MV-4-11 (cell line): ENCODE results near the gene JADE2.
"Not testable (repeated sequence)": the region's sequence is repeated elsewhere in the genome, so short reads cannot be mapped to it uniquely, and the experiment has no call there.

Source experiments
- DNase-seq: peaks from one replicate; lab custom pipeline; 2025; lab: John Stamatoyannopoulos, UW

Gene JADE2

DNA sequence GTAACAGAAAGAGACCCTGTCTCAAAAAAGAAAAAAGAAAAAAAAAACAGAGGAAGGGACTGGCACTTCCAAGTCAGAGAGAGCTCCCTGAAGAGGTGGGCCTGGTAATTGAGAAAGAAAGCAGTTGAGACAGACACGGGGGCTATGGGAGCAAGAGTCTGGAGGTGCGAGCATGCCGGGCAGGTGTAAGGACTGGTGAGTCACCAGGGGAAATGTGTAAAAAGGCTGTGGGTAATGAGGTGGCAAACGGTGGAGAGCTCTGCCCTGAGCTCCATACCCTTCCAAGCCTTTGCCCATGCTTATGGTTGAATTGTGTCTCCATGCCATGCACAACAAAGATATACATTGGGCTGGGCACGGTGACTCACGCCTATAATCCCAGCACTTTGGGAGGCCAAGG lies 18.0 kb upstream of the JADE2 start:
- DNase-seq, result no peak

DNA sequence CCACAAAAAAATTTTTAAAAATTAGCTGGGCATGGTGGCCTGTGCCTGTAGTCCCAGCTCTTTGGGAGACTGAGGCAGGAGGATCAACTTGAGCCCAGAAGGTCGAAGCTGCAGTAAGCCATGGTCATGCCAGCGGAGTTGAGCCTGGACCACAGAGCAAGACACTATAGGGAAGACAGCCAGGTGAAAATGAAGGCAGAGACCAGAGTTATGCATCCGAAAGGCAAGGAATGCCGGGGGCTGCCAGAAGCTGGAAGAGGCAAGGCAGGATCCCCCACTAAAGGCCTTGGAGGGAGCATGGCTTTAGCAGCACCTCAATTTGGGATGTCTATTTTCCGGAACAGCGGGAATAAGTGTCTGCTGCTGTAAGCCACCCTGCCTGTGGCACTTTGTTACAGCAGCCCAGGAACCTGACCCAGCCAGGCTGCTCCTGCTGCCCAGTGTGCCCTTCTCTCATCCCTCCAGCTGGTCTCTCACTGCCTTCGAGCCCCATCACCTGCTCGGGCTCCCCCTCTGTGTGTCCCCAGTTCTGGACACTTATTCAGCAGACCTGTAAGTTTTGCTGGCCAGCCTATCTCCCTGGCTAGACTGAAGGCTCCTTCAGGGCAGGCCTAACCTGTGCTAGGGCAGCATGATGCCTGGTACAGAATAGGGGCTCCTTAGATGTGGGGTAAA lies 16.8 kb upstream of the JADE2 start:
- DNase-seq, result no peak

DNA sequence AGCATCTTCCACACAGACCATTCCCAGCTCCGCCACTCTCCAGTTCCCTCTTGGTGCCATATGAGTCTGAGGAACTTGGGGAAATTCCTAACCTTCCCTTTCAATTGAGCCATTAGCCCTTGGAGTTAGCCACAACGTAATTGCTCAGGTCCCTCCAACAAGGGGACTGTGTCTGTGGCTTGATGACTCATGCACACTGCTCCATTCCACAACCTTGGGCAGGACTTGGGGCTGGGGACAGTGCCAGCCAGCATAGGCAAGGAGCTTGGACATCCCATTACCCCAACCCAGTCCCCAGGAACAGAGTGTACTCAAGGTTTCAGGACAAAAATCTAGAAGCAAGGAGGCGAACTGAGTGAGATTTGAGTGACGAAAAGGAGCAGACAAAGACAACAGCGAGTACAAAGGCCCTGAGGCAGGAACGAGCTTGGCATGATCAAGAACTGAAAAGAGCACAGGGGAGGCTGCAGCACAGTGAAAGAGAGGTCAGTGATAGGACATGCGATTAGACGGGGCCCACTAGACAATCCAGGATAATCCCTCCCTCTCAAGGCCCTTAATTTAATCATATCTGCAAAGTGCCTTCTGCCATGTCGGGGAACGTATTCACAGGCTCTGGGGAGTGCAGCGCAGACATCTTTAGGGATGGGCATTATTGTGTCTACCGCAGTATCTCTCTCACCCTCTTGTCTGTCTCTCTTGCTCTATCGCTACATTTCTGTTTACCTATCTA lies 16.0 kb upstream of the JADE2 start:
- peak; percentile 46 for DNase-seq

DNA sequence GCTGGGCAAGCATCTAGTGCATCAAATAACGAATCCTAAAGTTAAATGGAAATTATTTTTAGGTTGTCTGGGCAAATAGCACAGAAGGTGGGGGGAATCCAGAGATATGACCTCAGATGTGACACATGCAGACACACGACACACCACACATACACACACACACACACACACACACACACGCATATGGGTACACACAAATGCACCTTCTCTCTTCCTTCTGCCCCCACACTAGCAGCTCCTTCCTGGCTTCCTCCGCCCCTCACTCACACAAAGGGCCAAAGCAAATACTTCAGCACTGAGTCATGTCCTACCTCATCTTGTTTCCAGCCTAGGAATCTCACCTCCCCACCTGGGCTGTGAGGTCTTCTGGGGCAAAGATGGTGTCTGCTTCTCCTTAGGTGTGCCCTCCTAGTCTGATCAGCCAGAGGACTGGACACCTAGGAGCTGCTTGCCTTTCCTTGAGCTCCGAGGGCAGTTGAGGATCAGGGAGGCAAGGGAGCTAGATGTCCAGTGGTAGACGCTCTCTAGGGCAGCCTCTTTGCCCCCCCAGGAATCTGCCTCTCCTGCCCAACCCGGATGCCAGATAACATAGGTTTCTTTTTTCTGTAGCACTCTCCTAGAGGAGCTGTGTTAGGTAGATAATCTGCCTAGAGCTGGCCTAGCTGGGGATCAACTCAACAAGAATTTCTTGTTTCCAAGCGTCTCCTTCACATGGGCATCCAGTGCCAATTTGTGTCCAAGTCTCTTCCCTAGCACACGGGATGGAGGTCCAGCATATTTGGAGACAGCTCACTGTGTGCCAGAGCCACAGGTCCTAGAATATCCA lies 14.3 kb upstream of the JADE2 start:
- DNase-seq, result no peak

DNA sequence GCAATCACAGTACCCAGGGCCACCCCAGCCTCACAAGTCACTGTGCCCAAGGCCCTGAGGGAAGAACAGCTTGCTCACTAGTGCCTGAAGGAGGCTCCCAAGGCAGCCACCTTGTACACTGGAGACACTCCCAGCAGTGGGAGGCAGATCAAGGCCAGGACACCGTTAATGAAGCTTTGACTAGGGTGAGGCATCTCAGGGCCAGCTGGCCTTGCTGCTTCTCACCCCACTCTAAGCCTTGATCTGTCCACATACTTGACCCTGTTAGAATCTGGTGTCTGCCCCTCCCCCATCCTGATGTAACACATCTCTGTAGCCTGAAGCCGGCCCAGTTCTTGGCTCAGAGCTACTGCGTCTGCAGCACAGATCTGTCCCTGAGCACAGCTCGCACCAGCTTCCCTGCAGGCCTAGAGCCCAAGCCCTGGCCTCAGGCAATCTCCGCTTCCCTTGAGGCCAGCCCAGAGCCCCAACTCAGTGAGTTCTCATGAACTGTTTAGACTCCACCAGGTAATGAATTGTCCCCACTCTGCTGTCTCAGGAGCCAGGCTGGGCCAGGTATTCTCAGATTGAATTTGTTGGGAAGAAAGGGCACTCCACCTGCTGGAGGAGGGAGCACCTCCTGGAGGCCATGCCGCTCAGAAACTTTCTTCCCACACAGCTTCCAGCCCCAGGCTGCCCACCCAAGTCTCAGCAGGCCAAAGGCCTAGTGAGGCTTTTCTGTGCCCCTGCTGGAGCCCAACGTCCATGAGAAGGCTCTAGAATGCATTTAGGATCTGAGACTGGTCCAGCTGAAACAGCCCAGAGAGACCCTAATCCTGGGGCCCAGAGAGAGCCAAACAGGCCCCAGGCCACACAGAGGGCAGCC lies 13.4 kb upstream of the JADE2 start:
- no peak for DNase-seq

DNA sequence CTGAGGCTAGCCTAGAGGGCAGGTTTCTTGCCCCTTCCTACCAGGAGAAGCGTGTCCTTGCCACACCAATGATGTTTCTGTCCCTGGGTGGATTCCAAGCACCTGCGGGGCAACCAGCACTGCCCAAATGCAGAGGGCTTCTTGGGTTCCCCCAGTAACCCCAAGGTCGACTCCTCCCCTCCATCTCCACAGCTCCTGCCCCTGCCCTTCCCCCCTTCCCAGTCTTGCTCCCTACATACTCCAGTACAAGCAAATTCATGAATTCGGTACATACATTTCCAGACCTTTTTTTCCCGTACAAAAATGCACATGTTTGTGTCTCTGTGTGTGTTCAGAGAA lies 12.8 kb upstream of the JADE2 start:
- no peak for DNase-seq

DNA sequence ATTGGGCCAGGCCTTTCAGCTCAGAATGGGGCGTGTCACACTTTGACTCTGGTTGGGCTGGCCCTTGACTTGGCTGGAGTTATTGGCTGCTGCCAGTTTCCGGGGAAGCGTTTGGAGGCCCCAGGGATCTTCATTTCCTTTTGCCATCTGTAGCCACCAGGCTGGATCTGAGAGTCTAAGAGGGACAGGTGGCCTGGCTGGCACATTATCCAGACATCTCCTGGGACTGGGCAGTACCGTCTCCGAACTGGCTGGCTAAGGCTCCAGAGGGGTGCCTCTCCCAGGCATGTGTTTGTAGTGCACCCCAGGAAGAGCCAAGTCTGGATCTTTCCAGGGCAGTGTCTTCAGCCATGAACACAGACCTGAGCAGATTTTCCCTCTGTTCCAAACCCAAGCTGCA lies 9.7 kb upstream of the JADE2 start:
- DNase-seq, result no peak

DNA sequence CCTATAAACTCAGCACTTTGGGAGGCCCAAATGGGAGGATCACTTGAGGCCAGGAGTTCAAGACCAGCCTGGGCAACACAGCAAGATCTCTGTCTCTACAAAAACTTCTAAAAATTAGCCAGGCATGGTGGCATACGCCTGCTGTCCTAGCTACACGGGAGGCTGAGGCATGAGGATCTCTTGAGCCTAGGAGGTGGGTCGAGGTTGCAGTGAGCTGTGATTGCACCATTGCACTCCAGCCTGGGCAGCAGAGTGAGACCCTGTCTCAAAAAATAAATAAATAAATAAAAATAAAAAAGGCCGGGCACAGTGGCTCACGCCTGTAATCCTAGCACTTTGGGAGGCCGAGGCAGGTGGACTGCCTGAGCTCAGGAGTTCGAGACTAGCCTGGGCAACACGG lies 8.5 kb upstream of the JADE2 start:
- DNase-seq, result not testable (repeated sequence)

DNA sequence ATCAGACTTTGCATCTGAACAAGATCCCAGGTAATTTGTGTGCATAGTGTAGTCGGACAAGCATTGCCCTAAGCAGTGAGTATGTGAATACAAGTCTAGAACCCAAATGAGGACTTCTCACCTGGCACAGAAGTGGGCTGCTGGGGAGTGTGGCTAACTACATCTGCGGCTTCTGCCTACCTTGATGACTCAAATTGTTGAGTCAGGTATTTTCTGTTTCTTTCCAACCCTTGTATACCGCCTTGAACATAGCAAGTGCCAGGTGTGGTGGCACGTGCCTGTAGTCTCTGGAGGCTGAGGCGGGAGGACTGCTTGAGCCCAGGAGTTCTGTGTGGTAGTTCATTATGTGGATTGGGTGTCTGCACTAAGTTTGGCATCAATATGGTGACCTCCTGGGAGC lies 7.9 kb upstream of the JADE2 start:
- no peak for DNase-seq

DNA sequence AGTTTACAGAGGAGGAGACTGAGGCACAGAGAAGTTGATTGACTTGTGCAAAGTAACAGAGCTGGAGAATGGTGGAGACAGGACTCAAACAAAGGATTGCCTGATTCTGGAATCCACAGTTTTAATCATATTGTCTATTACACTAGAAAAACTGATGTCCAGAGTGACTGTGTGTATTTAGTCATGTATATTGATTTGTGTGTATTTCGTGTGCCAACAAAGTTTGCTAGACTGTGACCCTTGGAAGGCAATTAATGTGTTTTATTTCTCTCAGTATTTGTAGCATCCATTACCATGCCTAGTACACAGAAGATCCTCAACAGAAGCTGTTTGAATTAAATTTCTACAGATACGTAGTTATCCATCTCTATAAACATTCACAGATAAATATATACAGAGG lies 5.5 kb upstream of the JADE2 start:
- DNase-seq, result no peak

DNA sequence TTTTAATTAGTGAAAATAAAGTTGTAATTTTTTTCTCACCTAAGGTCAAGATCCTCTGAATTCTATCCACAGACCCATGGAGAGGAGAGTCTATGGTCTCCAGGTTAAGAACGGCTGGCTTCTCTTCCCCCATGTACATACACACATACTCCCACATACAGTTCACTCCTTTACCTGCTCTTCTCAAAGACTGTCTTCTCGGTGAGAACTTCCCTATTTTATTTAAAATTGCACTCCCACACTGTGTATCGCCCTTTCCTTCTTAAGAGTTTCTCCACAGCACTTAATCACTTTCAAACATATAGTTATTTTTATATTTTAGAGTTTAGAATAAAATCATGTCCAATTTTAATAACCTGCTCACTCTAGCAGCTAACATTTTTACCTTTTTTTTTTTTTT lies 3.6 kb upstream of the JADE2 start:
- DNase-seq, result peak; percentile 35

DNA sequence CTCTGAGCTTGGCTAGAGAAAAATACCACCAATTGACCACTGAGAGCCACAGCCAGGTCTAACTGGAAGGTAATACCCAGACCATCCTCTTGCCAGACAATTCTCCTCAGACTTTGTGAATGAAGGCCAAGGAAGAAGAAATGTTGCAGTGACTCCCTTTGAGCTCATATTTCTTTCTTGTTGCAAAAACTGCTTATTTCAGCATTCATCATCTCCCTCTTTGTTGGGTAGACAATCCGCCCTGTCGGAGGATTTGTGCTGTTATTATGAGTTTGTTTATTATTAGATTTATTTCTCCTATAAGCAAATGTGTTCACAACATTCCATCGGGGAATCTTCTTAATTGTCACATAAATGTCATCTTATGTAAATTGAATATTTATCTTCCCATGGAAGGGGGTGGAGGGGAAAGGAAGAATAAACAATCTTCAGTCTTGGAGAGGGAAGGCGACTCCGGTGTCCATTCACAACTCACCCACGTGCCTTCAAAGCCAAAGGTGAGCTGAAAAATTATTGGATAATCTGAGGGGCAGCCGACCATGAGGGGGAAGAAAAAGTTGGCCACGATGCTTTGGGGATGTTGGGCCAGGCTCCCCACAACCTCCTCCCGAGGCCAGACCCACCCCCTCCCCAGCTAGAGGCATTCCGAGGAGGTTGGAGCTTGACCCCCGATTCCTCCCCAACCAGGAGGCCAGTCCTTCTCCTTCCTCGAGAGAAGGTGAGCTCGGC lies 1.8 kb upstream of the JADE2 start:
- no peak for DNase-seq

DNA sequence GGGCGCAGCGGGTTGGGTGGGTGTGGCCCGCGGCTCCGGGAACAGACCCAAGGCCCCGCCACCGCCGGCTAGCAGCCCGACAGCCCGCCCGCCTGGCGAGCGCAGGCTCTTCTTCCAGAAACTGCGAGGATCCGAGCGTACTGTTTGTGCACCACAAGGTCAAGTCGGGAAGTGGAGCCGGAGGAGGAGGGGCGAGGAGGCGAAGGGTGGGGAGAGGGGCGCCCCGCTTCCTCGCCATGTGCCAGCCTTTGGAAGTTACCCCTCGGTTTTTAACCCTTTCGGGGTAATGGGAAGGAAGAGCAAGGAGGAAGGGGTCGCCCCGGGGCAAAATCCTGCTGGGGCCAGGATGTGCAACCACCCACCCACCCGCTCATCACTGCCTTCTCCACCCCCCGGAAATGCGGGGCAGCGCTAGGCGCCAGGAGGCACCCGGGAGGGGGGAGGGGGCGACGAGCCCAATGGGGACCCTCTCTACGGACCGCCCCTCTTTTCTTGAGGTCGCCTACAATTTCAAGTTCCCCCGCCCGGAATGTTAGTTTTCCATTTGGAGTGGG lies 1.1 kb upstream of the JADE2 start:
- DNase-seq, result peak; percentile 67

DNA sequence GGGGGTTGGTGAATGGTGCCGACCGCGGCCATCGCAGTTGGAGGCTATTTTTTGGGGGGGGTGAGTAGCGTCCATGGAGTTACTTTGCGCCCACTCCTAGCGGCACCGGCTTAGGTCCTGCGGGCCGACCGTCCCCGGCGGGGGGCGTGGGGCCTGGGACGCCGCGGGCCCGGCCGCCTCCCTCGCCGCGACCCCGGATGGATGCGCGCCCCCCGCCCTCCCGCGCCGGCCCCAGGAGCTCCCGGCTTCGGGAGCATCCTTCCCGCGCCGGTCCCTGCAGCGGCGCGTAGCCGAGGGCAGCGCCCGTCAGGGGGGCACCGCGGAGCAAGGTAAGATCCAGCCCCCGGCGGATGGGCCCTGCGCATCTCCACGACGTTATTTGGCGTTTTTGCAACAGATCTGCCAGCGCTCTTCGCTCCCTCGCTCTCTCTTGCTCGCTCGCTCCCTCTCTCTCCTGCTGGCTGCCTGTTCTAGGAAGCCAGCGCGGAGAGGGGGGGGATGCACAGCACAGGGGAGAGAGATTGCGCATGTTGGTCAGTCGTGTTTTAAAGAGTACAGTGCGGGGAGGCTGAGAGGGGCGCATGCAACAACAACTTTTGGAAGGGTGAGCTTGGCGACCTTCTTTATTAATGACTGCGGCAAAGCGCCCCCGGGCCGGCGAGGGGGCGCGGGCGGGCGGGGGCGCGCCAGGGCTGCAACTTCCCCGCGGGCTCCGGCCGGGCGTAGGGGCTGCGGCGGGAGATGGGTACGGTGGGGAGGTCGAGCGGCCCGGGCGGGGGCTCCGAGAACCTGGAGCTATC lies 413 bp downstream of the JADE2 start:
- DNase-seq, result peak; percentile 72

DNA sequence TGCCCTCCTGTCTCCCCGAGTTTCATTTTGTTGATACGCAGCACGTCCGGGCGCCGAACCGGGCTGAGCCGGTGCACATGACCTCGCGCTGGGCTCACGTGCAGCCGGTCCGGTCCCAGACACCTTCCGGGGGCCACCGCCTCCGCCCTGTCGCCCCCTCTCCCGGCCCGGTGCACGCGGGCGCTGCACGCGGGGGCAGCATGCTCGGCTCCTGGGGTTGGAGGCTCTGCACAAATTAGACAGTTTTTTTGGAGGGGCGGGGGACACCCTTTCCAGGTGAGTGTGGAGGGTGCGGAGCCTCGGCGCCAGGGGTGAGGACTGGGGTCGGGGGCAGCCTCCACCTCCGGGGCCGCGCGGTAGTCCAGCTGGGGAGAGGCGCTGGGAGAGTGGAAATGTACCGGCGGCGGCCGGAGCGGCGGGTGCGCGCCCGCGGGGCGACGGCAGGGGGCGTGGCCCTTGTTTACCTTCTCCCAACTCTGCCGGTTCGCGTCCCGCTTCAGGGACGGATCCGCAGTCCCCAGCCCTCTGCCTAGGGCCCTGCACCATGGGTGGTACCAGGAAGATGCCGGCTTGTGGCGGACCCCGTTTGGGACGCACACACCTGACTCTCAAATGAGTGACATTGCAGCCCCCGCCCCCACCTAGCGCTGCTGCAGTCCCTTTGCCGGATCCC lies 1.1 kb downstream of the JADE2 start:
- DNase-seq, result peak; percentile 64

DNA sequence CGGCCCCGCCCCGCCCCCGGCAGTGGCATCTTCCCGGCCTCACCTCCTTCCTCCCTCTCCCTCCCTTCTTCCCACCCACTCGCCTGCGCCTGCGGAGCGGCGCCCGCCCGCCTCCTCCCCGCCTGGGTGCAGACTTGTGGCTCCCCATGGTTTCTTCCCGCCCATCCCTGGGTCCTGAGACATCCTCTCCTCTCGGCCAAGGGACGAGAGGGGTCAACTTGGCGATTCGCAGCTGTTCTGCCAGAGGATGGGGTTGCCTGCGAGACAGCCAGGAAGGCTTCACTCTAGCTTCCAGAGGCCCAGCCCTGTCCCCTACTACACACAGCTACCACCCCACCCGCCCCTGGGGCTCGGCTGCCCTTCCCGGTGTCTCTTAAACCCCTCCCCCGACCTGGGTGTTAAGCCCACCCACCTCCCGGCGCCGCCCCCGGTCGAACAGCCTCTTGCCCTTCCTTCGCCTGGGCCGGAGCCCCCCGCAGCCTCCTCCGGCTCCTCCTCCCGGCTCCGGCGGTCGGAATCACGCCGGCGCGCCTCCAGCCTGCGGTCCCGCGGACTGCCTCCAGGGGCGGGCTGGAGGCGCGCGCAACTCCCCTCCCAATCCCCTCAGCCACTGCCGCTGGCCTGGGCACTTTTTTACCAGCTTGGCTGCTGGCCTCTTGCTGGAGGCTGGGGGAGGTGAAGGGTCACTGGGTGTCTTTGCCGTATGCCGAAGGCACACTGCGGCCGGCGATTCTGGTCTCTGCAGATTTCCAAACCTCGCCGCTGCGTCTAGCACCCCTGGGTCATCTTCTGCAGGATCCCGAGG lies 1.9 kb downstream of the JADE2 start:
- DNase-seq, result peak; percentile 56

DNA sequence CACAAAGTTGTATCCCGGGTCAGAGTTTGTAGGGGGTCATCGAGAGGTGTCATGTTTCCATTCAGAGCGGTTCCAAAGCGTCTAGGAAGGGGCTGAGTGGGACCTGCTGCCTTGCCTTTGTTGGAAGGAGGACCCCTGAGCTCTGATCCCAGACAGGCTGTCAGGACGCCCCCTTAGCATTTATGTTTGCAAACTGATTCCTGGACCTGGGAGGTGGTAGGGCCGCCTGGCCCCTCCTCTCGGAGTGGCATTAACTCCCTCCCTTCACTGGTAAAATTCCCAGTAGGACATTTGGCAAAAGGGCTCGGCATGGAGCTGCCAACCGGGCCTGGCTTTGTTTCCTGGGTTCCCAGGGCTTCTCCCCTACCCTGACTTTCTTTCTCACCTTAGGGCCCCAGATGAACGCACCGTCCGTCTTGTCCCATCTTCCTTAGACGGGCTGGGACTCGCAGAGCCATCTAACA lies 2.5 kb downstream of the JADE2 start:
- no peak for DNase-seq

DNA sequence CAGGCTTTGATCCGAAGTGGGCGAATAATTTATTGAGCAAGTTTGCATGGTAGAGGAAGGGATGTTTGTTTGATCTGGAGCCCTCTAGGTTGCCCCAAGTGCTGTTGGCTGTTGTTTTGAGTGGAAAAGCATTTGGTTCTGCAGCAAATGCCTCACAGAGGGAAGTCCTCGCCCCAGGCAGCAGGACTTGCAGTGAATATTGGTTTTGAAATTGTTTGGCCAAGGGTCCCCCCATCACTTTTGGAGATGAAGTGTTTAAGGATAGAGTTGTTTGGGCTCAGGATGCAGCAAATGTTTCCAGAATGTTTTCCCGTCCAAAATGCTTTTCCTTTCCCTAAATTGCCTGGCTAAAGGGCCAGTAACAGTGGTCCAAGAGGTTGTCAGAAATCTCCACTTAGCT lies 3.1 kb downstream of the JADE2 start:
- DNase-seq, result no peak

DNA sequence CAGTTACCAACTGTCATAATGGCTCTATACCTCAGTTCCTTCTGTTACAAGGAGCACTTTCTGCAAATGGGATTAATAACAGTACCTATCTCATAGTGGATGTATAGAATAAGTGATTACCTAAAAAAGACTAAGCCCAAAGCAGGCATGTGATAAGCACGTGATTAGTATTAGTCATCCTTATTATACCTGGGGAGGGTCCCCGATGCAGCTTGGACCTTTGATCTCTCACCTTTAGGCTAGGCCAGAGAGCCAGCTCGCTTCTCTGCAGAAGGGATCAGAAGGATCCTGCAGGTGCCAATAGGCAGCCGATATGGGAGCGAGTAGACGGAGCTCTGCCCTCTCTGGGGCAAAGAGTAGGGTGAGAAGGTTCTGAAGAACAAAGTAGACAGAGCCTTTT lies 4.0 kb downstream of the JADE2 start:
- DNase-seq, result no peak
